WTC11 (cell line): ENCODE data around the gene INTS4.
"Not testable (repeated sequence)": the region's sequence is repeated elsewhere in the genome, so short reads cannot be mapped to it uniquely, and the experiment has no call there.

Experiments
- JUN ChIP-seq: sonication (generic); formaldehyde crosslinking; IDR thresholded peaks from 2 replicates; pipeline ENCODE4 v1.8.0; 2023; ENCODE audit warnings: mild to moderate bottlenecking, missing genetic modification reagents
- NFATC4 ChIP-seq: fragments of 250-450 bp; sonication (Bioruptor Pico); IDR thresholded peaks from 2 replicates; pipeline ENCODE4 v1.9.0; 2021; ENCODE audit warnings: mild to moderate bottlenecking
- SP1 ChIP-seq: sonication (generic); formaldehyde crosslinking; conservative IDR thresholded peaks from 2 replicates; pipeline ENCODE4 v1.8.1; 2022; ENCODE audit warnings: missing genetic modification reagents
- TEAD4 ChIP-seq: sonication (generic); formaldehyde crosslinking; IDR thresholded peaks from 2 replicates; pipeline ENCODE4 v1.8.0; 2022; ENCODE audit warnings: mild to moderate bottlenecking, missing genetic modification reagents
- ZNF138 ChIP-seq: sonication (generic); formaldehyde crosslinking; conservative IDR thresholded peaks from 2 replicates; pipeline ENCODE4 v1.8.1; 2022; ENCODE audit warnings: mild to moderate bottlenecking, moderate library complexity, missing genetic modification reagents
- ZNF263 ChIP-seq: sonication (generic); formaldehyde crosslinking; IDR thresholded peaks from 2 replicates; pipeline ENCODE4 v1.8.1; 2022; ENCODE audit warnings: low read depth, mild to moderate bottlenecking, moderate library complexity, missing genetic modification reagents
- TF ChIP-seq, protein P1 (sequence below): fragments of 250-450 bp; sonication (Bioruptor Pico); IDR thresholded peaks from 2 replicates; pipeline ENCODE4 v1.9.0; 2021; ENCODE audit warnings: mild to moderate bottlenecking
- TF ChIP-seq, protein P2 (sequence below): fragments of 200-600 bp; IDR thresholded peaks from 2 replicates; pipeline ENCODE4 v1.8.0; 2022; ENCODE audit warnings: antibody characterized with exemption
- TF ChIP-seq, protein P3 (sequence below): sonication (generic); formaldehyde crosslinking; IDR thresholded peaks from 2 replicates; pipeline ENCODE4 v1.8.0; 2022; ENCODE audit warnings: mild to moderate bottlenecking, missing genetic modification reagents
- TF ChIP-seq, protein P4 (sequence below): sonication (generic); formaldehyde crosslinking; IDR thresholded peaks from 2 replicates; pipeline ENCODE4 v1.8.0; 2022; ENCODE audit warnings: mild to moderate bottlenecking, missing genetic modification reagents
- TF ChIP-seq, protein P5 (sequence below): sonication (generic); formaldehyde crosslinking; IDR thresholded peaks from 2 replicates; pipeline ENCODE4 v1.8.0; 2022; ENCODE audit warnings: mild to moderate bottlenecking, missing genetic modification reagents
- TF ChIP-seq, protein P6 (sequence below): sonication (generic); formaldehyde crosslinking; IDR thresholded peaks from 2 replicates; pipeline ENCODE4 v1.8.0; 2023; ENCODE audit warnings: missing genetic modification reagents, mild to moderate bottlenecking, borderline replicate concordance

DNA sequence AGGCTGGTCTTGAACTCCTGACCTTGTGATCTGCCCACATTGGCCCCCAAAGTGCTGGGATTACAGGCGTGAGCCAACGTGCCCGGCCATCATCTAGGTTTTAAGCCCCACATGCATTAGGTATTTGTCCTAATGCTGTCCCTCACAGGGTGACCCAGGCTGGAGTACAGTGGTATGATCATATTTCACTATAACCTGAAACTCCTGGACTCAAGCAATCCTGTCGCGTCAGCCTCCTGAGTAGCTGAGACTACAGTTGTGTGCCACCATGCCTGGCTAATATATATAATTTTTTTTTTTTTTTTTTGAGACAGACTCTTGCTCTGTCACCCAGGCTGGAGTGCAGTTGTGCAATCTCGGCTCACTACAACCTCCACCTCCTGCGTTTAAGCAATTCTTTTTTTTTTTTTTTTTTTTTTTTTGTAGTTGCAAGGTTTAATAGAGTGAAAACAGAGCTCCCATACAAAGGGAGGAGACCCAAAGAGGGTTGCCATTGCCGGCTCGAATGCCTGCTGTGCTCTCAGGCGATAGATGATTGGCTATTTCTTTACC is 136.5 kb downstream of the INTS4 start:
- not testable (repeated sequence) for TF ChIP-seq ZNF263 (CRISPR knock-in tag); TEAD4 (CRISPR knock-in tag); ZNF138 (CRISPR knock-in tag); NFATC4; SP1 (CRISPR knock-in tag); JUN
- TF ChIP-seq, protein P1, sequence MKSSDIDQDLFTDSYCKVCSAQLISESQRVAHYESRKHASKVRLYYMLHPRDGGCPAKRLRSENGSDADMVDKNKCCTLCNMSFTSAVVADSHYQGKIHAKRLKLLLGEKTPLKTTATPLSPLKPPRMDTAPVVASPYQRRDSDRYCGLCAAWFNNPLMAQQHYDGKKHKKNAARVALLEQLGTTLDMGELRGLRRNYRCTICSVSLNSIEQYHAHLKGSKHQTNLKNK (CRISPR knock-in tag): not testable (repeated sequence)
- TF ChIP-seq, protein P2, sequence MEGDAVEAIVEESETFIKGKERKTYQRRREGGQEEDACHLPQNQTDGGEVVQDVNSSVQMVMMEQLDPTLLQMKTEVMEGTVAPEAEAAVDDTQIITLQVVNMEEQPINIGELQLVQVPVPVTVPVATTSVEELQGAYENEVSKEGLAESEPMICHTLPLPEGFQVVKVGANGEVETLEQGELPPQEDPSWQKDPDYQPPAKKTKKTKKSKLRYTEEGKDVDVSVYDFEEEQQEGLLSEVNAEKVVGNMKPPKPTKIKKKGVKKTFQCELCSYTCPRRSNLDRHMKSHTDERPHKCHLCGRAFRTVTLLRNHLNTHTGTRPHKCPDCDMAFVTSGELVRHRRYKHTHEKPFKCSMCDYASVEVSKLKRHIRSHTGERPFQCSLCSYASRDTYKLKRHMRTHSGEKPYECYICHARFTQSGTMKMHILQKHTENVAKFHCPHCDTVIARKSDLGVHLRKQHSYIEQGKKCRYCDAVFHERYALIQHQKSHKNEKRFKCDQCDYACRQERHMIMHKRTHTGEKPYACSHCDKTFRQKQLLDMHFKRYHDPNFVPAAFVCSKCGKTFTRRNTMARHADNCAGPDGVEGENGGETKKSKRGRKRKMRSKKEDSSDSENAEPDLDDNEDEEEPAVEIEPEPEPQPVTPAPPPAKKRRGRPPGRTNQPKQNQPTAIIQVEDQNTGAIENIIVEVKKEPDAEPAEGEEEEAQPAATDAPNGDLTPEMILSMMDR: not testable (repeated sequence)
- TF ChIP-seq, protein P3, sequence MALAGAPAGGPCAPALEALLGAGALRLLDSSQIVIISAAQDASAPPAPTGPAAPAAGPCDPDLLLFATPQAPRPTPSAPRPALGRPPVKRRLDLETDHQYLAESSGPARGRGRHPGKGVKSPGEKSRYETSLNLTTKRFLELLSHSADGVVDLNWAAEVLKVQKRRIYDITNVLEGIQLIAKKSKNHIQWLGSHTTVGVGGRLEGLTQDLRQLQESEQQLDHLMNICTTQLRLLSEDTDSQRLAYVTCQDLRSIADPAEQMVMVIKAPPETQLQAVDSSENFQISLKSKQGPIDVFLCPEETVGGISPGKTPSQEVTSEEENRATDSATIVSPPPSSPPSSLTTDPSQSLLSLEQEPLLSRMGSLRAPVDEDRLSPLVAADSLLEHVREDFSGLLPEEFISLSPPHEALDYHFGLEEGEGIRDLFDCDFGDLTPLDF (CRISPR knock-in tag): not testable (repeated sequence)
- TF ChIP-seq, protein P4, sequence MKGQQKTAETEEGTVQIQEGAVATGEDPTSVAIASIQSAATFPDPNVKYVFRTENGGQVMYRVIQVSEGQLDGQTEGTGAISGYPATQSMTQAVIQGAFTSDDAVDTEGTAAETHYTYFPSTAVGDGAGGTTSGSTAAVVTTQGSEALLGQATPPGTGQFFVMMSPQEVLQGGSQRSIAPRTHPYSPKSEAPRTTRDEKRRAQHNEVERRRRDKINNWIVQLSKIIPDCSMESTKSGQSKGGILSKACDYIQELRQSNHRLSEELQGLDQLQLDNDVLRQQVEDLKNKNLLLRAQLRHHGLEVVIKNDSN (CRISPR knock-in tag): not testable (repeated sequence)
- TF ChIP-seq, protein P5, sequence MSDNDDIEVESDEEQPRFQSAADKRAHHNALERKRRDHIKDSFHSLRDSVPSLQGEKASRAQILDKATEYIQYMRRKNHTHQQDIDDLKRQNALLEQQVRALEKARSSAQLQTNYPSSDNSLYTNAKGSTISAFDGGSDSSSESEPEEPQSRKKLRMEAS: not testable (repeated sequence)
- TF ChIP-seq, protein P6, sequence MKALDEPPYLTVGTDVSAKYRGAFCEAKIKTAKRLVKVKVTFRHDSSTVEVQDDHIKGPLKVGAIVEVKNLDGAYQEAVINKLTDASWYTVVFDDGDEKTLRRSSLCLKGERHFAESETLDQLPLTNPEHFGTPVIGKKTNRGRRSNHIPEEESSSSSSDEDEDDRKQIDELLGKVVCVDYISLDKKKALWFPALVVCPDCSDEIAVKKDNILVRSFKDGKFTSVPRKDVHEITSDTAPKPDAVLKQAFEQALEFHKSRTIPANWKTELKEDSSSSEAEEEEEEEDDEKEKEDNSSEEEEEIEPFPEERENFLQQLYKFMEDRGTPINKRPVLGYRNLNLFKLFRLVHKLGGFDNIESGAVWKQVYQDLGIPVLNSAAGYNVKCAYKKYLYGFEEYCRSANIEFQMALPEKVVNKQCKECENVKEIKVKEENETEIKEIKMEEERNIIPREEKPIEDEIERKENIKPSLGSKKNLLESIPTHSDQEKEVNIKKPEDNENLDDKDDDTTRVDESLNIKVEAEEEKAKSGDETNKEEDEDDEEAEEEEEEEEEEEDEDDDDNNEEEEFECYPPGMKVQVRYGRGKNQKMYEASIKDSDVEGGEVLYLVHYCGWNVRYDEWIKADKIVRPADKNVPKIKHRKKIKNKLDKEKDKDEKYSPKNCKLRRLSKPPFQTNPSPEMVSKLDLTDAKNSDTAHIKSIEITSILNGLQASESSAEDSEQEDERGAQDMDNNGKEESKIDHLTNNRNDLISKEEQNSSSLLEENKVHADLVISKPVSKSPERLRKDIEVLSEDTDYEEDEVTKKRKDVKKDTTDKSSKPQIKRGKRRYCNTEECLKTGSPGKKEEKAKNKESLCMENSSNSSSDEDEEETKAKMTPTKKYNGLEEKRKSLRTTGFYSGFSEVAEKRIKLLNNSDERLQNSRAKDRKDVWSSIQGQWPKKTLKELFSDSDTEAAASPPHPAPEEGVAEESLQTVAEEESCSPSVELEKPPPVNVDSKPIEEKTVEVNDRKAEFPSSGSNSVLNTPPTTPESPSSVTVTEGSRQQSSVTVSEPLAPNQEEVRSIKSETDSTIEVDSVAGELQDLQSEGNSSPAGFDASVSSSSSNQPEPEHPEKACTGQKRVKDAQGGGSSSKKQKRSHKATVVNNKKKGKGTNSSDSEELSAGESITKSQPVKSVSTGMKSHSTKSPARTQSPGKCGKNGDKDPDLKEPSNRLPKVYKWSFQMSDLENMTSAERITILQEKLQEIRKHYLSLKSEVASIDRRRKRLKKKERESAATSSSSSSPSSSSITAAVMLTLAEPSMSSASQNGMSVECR (CRISPR knock-in tag): not testable (repeated sequence)
